Measurements from ENCODE around the gene DEDD.

Gene DEDD

GRCh38 chr1:161092621-161093028, 39.8 kb downstream of the DEDD start:
- no peak for DNase-seq (ENCODE audit: low spot score)

- DNase-seq (ENCODE audit: low spot score): no peak
Measured at GRCh38 chr1:161091796-161092507, 40.5 kb downstream of the DEDD start.

GRCh38 chr1:161091093-161091492, 41.4 kb downstream of the DEDD start:
- no peak for DNase-seq (ENCODE audit: low spot score)

GRCh38 chr1:161090617-161091016, 41.9 kb downstream of the DEDD start:
- no peak for DNase-seq (ENCODE audit: low spot score)

- DNase-seq (ENCODE audit: low spot score): no peak
Measured at GRCh38 chr1:161089938-161090337, 42.5 kb downstream of the DEDD start.

GRCh38 chr1:161089251-161089924, 43.1 kb downstream of the DEDD start, which contains the start of gene NECTIN4:
Gene NECTIN4 (minus strand): TSS chr1:161089558. CDS start chr1:161089296, 262 bp downstream.
- no peak for DNase-seq (ENCODE audit: low spot score)

- no peak for DNase-seq (ENCODE audit: low spot score)
Measured at GRCh38 chr1:161088587-161089110, 43.8 kb downstream of the DEDD start.

- DNase-seq (ENCODE audit: low spot score): no peak
Measured at GRCh38 chr1:161086457-161086856, 46.0 kb downstream of the DEDD start.

GRCh38 chr1:161085165-161085564, 47.3 kb downstream of the DEDD start:
- DNase-seq (ENCODE audit: low spot score): no peak

- no peak for DNase-seq (ENCODE audit: low spot score)
Measured at GRCh38 chr1:161084597-161084988, 47.9 kb downstream of the DEDD start.

GRCh38 chr1:161083748-161084596, 48.5 kb downstream of the DEDD start:
- no peak for DNase-seq (ENCODE audit: low spot score)

- DNase-seq (ENCODE audit: low spot score): no peak
Measured at GRCh38 chr1:161082996-161083747, 49.3 kb downstream of the DEDD start.

- DNase-seq (ENCODE audit: low spot score): no peak
Measured at GRCh38 chr1:161082483-161082882, 50.0 kb downstream of the DEDD start.

- no peak for DNase-seq (ENCODE audit: low spot score)
Measured at GRCh38 chr1:161081519-161081918, 50.9 kb downstream of the DEDD start.

GRCh38 chr1:161080441-161081405, 51.7 kb downstream of the DEDD start:
- DNase-seq (ENCODE audit: low spot score): no peak

GRCh38 chr1:161079436-161080110, 52.9 kb downstream of the DEDD start:
- no peak for DNase-seq (ENCODE audit: low spot score)

- DNase-seq (ENCODE audit: low spot score): no peak
Measured at GRCh38 chr1:161077426-161077825, 55.0 kb downstream of the DEDD start.

GRCh38 chr1:161076410-161076809, 56.1 kb downstream of the DEDD start:
- DNase-seq (ENCODE audit: low spot score): no peak

- DNase-seq (ENCODE audit: low spot score): no peak
Measured at GRCh38 chr1:161074676-161075368, 57.6 kb downstream of the DEDD start.

Measured in SK-N-DZ (cell line).